Small intestine (tissue), 7 donors: ENCODE data around the gene SMYD3. TPM values are rescaled to one million over a fixed set of nuclear protein-coding genes. Genes with fewer than 3 reads are reported as not detected.

Source experiments
- DNase-seq, 2 donors: peaks; one replicate each; pipeline versions ENCODE4 v3.0.0 to v3.0.0-alpha.2; 2013
- FAIRE-seq: peaks from 2 replicates; lab custom pipeline; 2012; peaks lifted over from hg19 to GRCh38; lab: Jason Lieb, UNC
- H3K27ac ChIP-seq, 3 donors: one replicate each; pipeline ENCODE4 v1.5.1; 2013; ENCODE audit warnings: low read length in 2 of 3, mild to moderate bottlenecking in 2 of 3, control low read depth in 1 of 3, inconsistent platforms in 1 of 3, low read depth in 1 of 3, moderate library complexity in 1 of 3
- H3K27me3 ChIP-seq, 3 donors: one replicate each; pipeline ENCODE4 v1.6.1; 2013; ENCODE audit warnings: low read length in 3 of 3, inconsistent platforms in 1 of 3; ENCODE audit not compliant: control insufficient read depth in 3 of 3, insufficient read depth in 3 of 3
- H3K36me3 ChIP-seq, 3 donors: one replicate each; pipeline ENCODE4 v1.6.1; 2013; ENCODE audit warnings: low read length in 3 of 3, inconsistent platforms in 1 of 3, low read depth in 1 of 3, mild to moderate bottlenecking in 1 of 3, moderate library complexity in 1 of 3; ENCODE audit not compliant: control insufficient read depth in 3 of 3, insufficient read depth in 2 of 3
- H3K4me1 ChIP-seq, 3 donors: one replicate each; pipeline ENCODE4 v1.6.1; 2013; ENCODE audit warnings: low read length in 2 of 3, inconsistent platforms in 1 of 3, low read depth in 1 of 3, mild to moderate bottlenecking in 1 of 3, moderate library complexity in 1 of 3; ENCODE audit not compliant: control insufficient read depth in 3 of 3, insufficient read depth in 2 of 3
- H3K4me3 ChIP-seq, 3 donors: one replicate each; pipeline ENCODE4 v1.5.1; 2013; ENCODE audit warnings: low read length in 3 of 3, control low read depth in 1 of 3, inconsistent platforms in 1 of 3, low read depth in 1 of 3, mild to moderate bottlenecking in 1 of 3, moderate library complexity in 1 of 3
- H3K9me3 ChIP-seq, 2 donors: one replicate each; pipeline ENCODE4 v1.6.1; 2013; ENCODE audit warnings: low read depth in 1 of 2, low read length in 1 of 2; ENCODE audit not compliant: control insufficient read depth in 2 of 2, insufficient read depth in 1 of 2
- WGBS, 3 donors: extraction: QIAGEN DNeasy Blood & Tissue Kit; methylation state at CpG; one replicate each; pipeline ENCODE4 v1.1.7; 2013; 5-methylcytosine and 5-hydroxymethylcytosine counted together
- polyA plus RNA-seq, 4 donors: library from polyadenylated mRNA; stranded (reverse) in 3 of 4; unstranded in 1 of 4; fragments of 200-250 nt in 3 of 4; fragments of 120-200 nt in 1 of 4; gene quantifications; one replicate each; pipeline versions ENCODE4 v1.2.1 to v1.2.3, GENCODE V29; 2013
- donor health status: healthy with polysubstance abuse.
- donor health status: control.
- donor health status: control.
- donor health status: Bipolar disorder and iron deficiency.
- donor health status: healthy.

SMYD3 gene
- polyA plus RNA-seq, 4 donors, result 5.4 to 10.1 (median 8.5) TPM

GRCh38 chr1:246476771-246477170 is 30.3 kb downstream of the SMYD3 start:
- 61 to 84% (median 74%) methylated on average over 1 of the region's 1 CpG for WGBS, 3 donors
- FAIRE-seq, result no peak

GRCh38 chr1:246471688-246472087 is 35.4 kb downstream of the SMYD3 start:
- DNase-seq (no peak), FAIRE-seq (no peak)
- Histone ChIP-seq H3K27me3 (no peaks in the 10 kb centered on the region), H3K27ac (no peak overlapping the region), H3K4me1 (no peaks in the 10 kb centered on the region), H3K36me3 (no peaks in the 10 kb centered on the region), H3K4me3 (no peak overlapping the region), H3K9me3 (no peaks in the 10 kb centered on the region)
- 79 to 94% (median 89%) methylated on average over 1 of the region's 1 CpG for WGBS, 3 donors

More at GRCh38 chr1:246476771-246477170, 30.3 kb downstream of the SMYD3 start:
- no peak overlapping the region for H3K27ac ChIP-seq
- no peak overlapping the region for H3K4me3 ChIP-seq
- no peak for DNase-seq
- H3K27me3 ChIP-seq, result no peaks in the 10 kb centered on the region
- H3K36me3 ChIP-seq, result peaks cover 0 to 3% (median 0%) of the 10 kb centered on the region in 3 donors
- H3K4me1 ChIP-seq, result no peaks in the 10 kb centered on the region
- H3K9me3 ChIP-seq, result no peaks in the 10 kb centered on the region

GRCh38 chr1:246470585-246470984 is 36.5 kb downstream of the SMYD3 start:
- Histone ChIP-seq H3K4me1 (no peaks in the 10 kb centered on the region), H3K27ac (no peak overlapping the region), H3K36me3 (no peaks in the 10 kb centered on the region), H3K9me3 (no peaks in the 10 kb centered on the region), H3K4me3 (no peak overlapping the region), H3K27me3 (no peaks in the 10 kb centered on the region)
- DNase-seq (no peak), FAIRE-seq (no peak)
- 90 to 100% (median 98%) methylated on average over 1 of the region's 1 CpG for WGBS, 3 donors

DNA sequence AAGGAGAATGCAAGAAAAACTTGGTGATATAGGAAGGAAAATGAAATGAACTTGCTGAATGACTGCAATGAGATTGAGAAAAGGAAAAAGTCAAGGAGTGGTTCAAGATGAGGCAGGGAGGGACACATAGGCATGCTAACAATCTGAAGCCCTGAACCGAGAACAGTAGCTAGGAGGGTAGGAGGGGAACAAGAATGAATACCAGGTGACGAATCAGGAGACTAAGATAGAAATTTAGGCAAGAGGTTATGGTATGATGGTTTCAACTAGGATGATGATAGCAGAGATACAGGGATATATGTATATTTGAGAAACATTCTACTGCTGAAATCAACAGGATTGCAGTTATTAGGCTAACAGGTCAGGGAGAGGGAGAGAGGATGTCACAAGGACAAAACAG is 44.1 kb downstream of the SMYD3 start:
- WGBS, 3 donors, result 94 to 100% (median 96%) methylated on average over 2 of the region's 2 CpGs

DNA sequence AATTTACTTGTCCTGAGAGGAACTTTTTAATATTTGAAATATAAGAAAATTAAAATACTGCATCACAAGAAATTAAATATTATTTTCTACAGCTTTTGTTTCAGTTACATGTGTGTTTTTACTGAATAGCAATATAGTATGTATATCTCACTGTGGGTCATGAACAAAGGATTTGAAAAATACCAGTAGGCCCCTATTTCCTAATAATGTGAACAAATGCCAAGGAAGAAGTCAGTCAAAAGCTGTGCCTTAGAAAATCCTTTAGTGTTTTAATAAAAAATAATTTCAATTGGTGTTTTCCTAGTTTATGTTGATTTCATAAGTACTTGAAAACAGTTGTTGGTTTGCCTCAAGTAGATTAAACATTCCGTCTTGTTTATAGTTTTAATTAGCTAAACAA is 46.7 kb downstream of the SMYD3 start:
- H3K4me1 ChIP-seq, result no peaks in the 10 kb centered on the region
- H3K27ac ChIP-seq, result no peak overlapping the region
- 74 to 98% (median 97%) methylated on average over 1 of the region's 1 CpG for WGBS, 3 donors
- no peaks in the 10 kb centered on the region for H3K36me3 ChIP-seq
- no peaks in the 10 kb centered on the region for H3K27me3 ChIP-seq
- FAIRE-seq (no peak), DNase-seq (no peak)
- no peaks in the 10 kb centered on the region for H3K9me3 ChIP-seq
- no peak overlapping the region for H3K4me3 ChIP-seq

More for the DNA sequence above, 44.1 kb downstream of the SMYD3 start:
- no peak overlapping the region for H3K27ac ChIP-seq
- H3K36me3 ChIP-seq, result no peaks in the 10 kb centered on the region
- no peaks in the 10 kb centered on the region for H3K4me1 ChIP-seq
- no peaks in the 10 kb centered on the region for H3K9me3 ChIP-seq
- no peak for FAIRE-seq
- no peaks in the 10 kb centered on the region for H3K27me3 ChIP-seq
- no peak for DNase-seq
- no peak overlapping the region for H3K4me3 ChIP-seq

- 92 to 97% (median 96%) methylated on average over 14 of the region's 14 CpGs for WGBS, 3 donors
- H3K36me3 ChIP-seq, result no peaks in the 10 kb centered on the region
- FAIRE-seq, result no peak
These were observed 47.9 kb downstream of the SMYD3 start for GRCh38 chr1:246459221-246459620.

GRCh38 chr1:246455476-246455875 is 51.6 kb downstream of the SMYD3 start:
- Histone ChIP-seq H3K27me3 (no peaks in the 10 kb centered on the region), H3K4me1 (no peaks in the 10 kb centered on the region), H3K4me3 (no peak overlapping the region), H3K27ac (no peak overlapping the region), H3K36me3 (no peaks in the 10 kb centered on the region), H3K9me3 (no peaks in the 10 kb centered on the region)
- FAIRE-seq, result no peak
- WGBS, 3 donors, result 35 to 67% (median 53%) methylated on average over 1 of the region's 1 CpG
- DNase-seq, result no peak

More at GRCh38 chr1:246459221-246459620, 47.9 kb downstream of the SMYD3 start:
- Histone ChIP-seq H3K4me3 (no peak overlapping the region), H3K9me3 (no peaks in the 10 kb centered on the region), H3K4me1 (no peaks in the 10 kb centered on the region), H3K27me3 (no peaks in the 10 kb centered on the region), H3K27ac (no peak overlapping the region)
- DNase-seq, result no peak

GRCh38 chr1:246454655-246455054 is 52.4 kb downstream of the SMYD3 start:
- FAIRE-seq, result no peak
- Histone ChIP-seq H3K4me1 (no peaks in the 10 kb centered on the region), H3K4me3 (no peak overlapping the region), H3K9me3 (no peaks in the 10 kb centered on the region), H3K27ac (no peak overlapping the region), H3K27me3 (no peaks in the 10 kb centered on the region), H3K36me3 (no peaks in the 10 kb centered on the region)
- DNase-seq, result no peak

DNA sequence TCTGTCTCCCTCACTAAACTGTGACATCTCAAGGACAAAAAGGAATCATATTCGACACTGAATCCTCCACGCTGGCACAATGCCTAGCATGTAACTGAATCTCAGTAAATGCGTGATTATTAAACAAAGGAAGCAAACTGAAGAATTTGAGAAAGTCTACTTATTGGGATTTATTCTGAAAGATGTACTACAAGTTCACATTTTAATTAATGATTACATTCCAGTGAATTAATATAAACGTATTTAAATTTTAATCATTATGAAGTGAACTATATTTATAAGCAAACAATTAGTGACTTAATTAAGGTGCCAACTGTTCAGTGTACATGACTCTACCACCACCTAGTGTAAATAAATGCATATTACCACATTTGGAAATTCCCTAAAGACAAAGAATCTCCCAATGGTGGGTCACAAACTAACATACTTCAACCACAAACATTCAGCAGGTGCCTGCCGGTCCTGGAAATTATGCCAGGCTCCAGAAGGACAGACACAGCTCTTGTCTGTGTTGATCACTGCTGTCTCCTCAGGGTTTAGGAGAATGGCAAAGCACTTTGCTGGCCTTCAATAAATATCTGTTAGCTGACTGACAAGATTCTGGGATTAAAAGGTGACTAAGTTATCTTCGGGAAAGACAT is 56.3 kb downstream of the SMYD3 start:
- Histone ChIP-seq H3K9me3 (no peaks in the 10 kb centered on the region), H3K4me3 (no peak overlapping the region), H3K27me3 (no peaks in the 10 kb centered on the region), H3K4me1 (no peaks in the 10 kb centered on the region), H3K27ac (no peak overlapping the region), H3K36me3 (no peaks in the 10 kb centered on the region)
- FAIRE-seq (no peak), DNase-seq (peak; percentile 15 to 23)
- 44 to 59% (median 54%) methylated on average over 6 of the region's 6 CpGs for WGBS, 3 donors
